Neural cell (in vitro differentiated cells): ENCODE data around the gene DUS1L. TPM values are rescaled to one million over a fixed set of nuclear protein-coding genes. Genes with fewer than 3 reads are reported as not detected.

Source experiments
- H2AFZ ChIP-seq: fragments of 200-600, 300-800 bp; sonication (generic), shearing (Covaris generic); 2 replicates; pipeline ENCODE4 v1.6.0; 2014; ENCODE audit warnings: low read depth, mild to moderate bottlenecking, antibody characterized with exemption, low read length, moderate library complexity
- H3F3A ChIP-seq: fragments of 200-600 bp; shearing (Covaris generic); 2 replicates; pipeline ENCODE4 v1.6.1; 2016; ENCODE audit warnings: mild to moderate bottlenecking, moderate library complexity, mixed read lengths, antibody characterized with exemption, low read length; ENCODE audit not compliant: insufficient read depth, poor library complexity, severe bottlenecking
- H3K27ac ChIP-seq: fragments of 200-600, 300-800 bp; sonication (generic), shearing (Covaris generic); 2 replicates; pipeline ENCODE4 v1.5.1; 2014; ENCODE audit warnings: mild to moderate bottlenecking, low read length, moderate library complexity
- H3K27me3 ChIP-seq: fragments of 300-800, 200-600 bp; sonication (generic), shearing (Covaris generic); 2 replicates; pipeline ENCODE4 v1.6.0; 2014; ENCODE audit warnings: mild to moderate bottlenecking, low read depth, low read length, moderate library complexity; ENCODE audit not compliant: insufficient read depth
- H3K36me3 ChIP-seq: fragments of 300-800, 200-600 bp; sonication (generic), shearing (Covaris generic); 2 replicates; pipeline ENCODE4 v1.5.1; 2014; ENCODE audit warnings: mild to moderate bottlenecking, antibody characterized with exemption, low read length, moderate library complexity; ENCODE audit not compliant: insufficient read depth
- H3K4me2 ChIP-seq: fragments of 300-800, 200-600 bp; sonication (generic), shearing (Covaris generic); 2 replicates; pipeline ENCODE4 v1.6.0; 2014; ENCODE audit warnings: mild to moderate bottlenecking, low read length
- H3K4me3 ChIP-seq: fragments of 300-800, 200-600 bp; sonication (generic), shearing (Covaris generic); 2 replicates; pipeline ENCODE4 v1.5.1; 2014; ENCODE audit warnings: mild to moderate bottlenecking, low read length, moderate library complexity
- H3K79me2 ChIP-seq: fragments of 200-600 bp; shearing (Covaris generic); replicated peaks from 2 replicates; pipeline ENCODE4 v1.6.0; 2014; ENCODE audit warnings: mild to moderate bottlenecking, low read length, moderate library complexity; ENCODE audit not compliant: insufficient read depth
- H3K9ac ChIP-seq: fragments of 300-800, 200-600 bp; sonication (generic), shearing (Covaris generic); 2 replicates; pipeline ENCODE4 v1.6.1; 2016; ENCODE audit warnings: mild to moderate bottlenecking, low read length, mixed read lengths
- H3K9me2 ChIP-seq: fragments of 200-600 bp; shearing (Covaris generic); 2 replicates; pipeline ENCODE4 v1.6.1; 2016; ENCODE audit warnings: mild to moderate bottlenecking, low read length, mixed read lengths; ENCODE audit not compliant: insufficient read depth
- H3K9me3 ChIP-seq: fragments of 200-600, 300-800 bp; sonication (generic), shearing (Covaris generic); 2 replicates; pipeline ENCODE4 v1.6.1; 2016; ENCODE audit warnings: mild to moderate bottlenecking, mixed run types, low read length, moderate library complexity, mixed read lengths
- H4K20me1 ChIP-seq: fragments of 200-600 bp; shearing (Covaris generic); 2 replicates; pipeline ENCODE4 v1.6.1; 2016; ENCODE audit warnings: mild to moderate bottlenecking, mixed run types; ENCODE audit not compliant: insufficient read depth
- EP300 ChIP-seq: fragments of 450-650 bp; conservative IDR thresholded peaks from 2 replicates; pipeline ENCODE4 v1.6.1; 2014; ENCODE audit warnings: antibody characterized with exemption, mild to moderate bottlenecking, moderate library complexity; ENCODE audit not compliant: poor library complexity, severe bottlenecking
- EZH2 ChIP-seq: fragments of 200-600, 300-800 bp; shearing (Covaris generic), sonication (generic); IDR thresholded peaks from 2 replicates; pipeline ENCODE4 v1.6.1; 2014; ENCODE audit warnings: antibody characterized with exemption, low read length, borderline replicate concordance, mild to moderate bottlenecking; ENCODE audit not compliant: insufficient read depth, poor library complexity, severe bottlenecking
- MXI1 ChIP-seq: fragments of 450-650 bp; conservative IDR thresholded peaks from 2 replicates; pipeline ENCODE4 v1.6.1; 2014; ENCODE audit warnings: antibody characterized with exemption, mild to moderate bottlenecking; ENCODE audit not compliant: poor library complexity, severe bottlenecking
- POLR2AphosphoS5 ChIP-seq: IDR thresholded peaks from 2 replicates; pipeline ENCODE4 v1.6.1; 2012
- RAD21 ChIP-seq: fragments of 450-650 bp; conservative IDR thresholded peaks from 2 replicates; pipeline ENCODE4 v1.6.1; 2014; ENCODE audit warnings: antibody characterized with exemption, mild to moderate bottlenecking, moderate library complexity
- REST ChIP-seq: IDR thresholded peaks from 2 replicates; pipeline ENCODE4 v1.6.1; 2012; ENCODE audit warnings: borderline replicate concordance
- SMC3 ChIP-seq: fragments of 450-650 bp; conservative IDR thresholded peaks from 2 replicates; pipeline ENCODE4 v1.6.1; 2014; ENCODE audit warnings: antibody characterized with exemption, mild to moderate bottlenecking, moderate library complexity; ENCODE audit not compliant: poor library complexity
- TAF1 ChIP-seq: IDR thresholded peaks from 2 replicates; pipeline ENCODE4 v1.6.1; 2012; ENCODE audit warnings: low read depth
- polyA plus RNA-seq: library from polyadenylated mRNA; depleted of rRNA; stranded (reverse); fragments of >200 nt; gene quantifications from 2 replicates; pipeline ENCODE4 v1.2.3, GENCODE V29; 2014
- TF ChIP-seq, protein P1 (sequence below): fragments of 450-650 bp; IDR thresholded peaks from 2 replicates; pipeline ENCODE4 v1.5.1; 2014; ENCODE audit warnings: antibody characterized with exemption, mild to moderate bottlenecking, moderate library complexity; ENCODE audit not compliant: poor library complexity, severe bottlenecking

DUS1L gene
- polyA plus RNA-seq, 1 donor from 2014 or later, result 100 TPM

- H4K20me1 ChIP-seq, result no peaks in the 10 kb centered on the region
These were observed 48.3 kb upstream of the DUS1L start for GRCh38 chr17:82113941-82114340.

GRCh38 chr17:82113422-82113821 is 47.8 kb upstream of the DUS1L start:
- Histone ChIP-seq H4K20me1 (no peaks in the 10 kb centered on the region), H3K36me3 (no peaks in the 10 kb centered on the region), H3K4me3 (no peak overlapping the region), H2AFZ (no peak overlapping the region), H3K79me2 (no peaks in the 10 kb centered on the region), H3K9ac (no peak overlapping the region), H3K9me2 (no peaks in the 10 kb centered on the region), H3K27me3 (no peaks in the 10 kb centered on the region), H3K9me3 (no peaks in the 10 kb centered on the region), H3K4me2 (no peak overlapping the region), H3F3A (no peaks in the 10 kb centered on the region), H3K27ac (no peak overlapping the region)
- no peak for TF ChIP-seq MXI1
- no peak for TF ChIP-seq EZH2
- TF ChIP-seq REST, result no peak
- no peak for TF ChIP-seq TAF1
- TF ChIP-seq, protein P1, sequence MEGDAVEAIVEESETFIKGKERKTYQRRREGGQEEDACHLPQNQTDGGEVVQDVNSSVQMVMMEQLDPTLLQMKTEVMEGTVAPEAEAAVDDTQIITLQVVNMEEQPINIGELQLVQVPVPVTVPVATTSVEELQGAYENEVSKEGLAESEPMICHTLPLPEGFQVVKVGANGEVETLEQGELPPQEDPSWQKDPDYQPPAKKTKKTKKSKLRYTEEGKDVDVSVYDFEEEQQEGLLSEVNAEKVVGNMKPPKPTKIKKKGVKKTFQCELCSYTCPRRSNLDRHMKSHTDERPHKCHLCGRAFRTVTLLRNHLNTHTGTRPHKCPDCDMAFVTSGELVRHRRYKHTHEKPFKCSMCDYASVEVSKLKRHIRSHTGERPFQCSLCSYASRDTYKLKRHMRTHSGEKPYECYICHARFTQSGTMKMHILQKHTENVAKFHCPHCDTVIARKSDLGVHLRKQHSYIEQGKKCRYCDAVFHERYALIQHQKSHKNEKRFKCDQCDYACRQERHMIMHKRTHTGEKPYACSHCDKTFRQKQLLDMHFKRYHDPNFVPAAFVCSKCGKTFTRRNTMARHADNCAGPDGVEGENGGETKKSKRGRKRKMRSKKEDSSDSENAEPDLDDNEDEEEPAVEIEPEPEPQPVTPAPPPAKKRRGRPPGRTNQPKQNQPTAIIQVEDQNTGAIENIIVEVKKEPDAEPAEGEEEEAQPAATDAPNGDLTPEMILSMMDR, result no peak
- no peak for TF ChIP-seq RAD21
- TF ChIP-seq EP300, result no peak
- TF ChIP-seq POLR2AphosphoS5, result no peak

More at GRCh38 chr17:82113941-82114340, 48.3 kb upstream of the DUS1L start:
- no peaks in the 10 kb centered on the region for H3K36me3 ChIP-seq
- no peak overlapping the region for H2AFZ ChIP-seq
- H3F3A ChIP-seq, result no peaks in the 10 kb centered on the region
- no peak overlapping the region for H3K4me2 ChIP-seq
- TF ChIP-seq RAD21, result no peak
- TF ChIP-seq TAF1, result no peak
- TF ChIP-seq, protein P1, result no peak
- no peak for TF ChIP-seq SMC3
- no peak for TF ChIP-seq MXI1
- TF ChIP-seq REST, result no peak
- no peak for TF ChIP-seq POLR2AphosphoS5
- TF ChIP-seq EP300, result no peak
- no peak for TF ChIP-seq EZH2
- no peaks in the 10 kb centered on the region for H3K9me2 ChIP-seq
- H3K9ac ChIP-seq, result no peak overlapping the region
- H3K9me3 ChIP-seq, result no peaks in the 10 kb centered on the region
- H3K4me3 ChIP-seq, result no peak overlapping the region
- H3K79me2 ChIP-seq, result no peaks in the 10 kb centered on the region
- no peaks in the 10 kb centered on the region for H3K27me3 ChIP-seq
- no peak overlapping the region for H3K27ac ChIP-seq
